Measurements from ENCODE around the gene SMG7.

SMG7 gene

DNA sequence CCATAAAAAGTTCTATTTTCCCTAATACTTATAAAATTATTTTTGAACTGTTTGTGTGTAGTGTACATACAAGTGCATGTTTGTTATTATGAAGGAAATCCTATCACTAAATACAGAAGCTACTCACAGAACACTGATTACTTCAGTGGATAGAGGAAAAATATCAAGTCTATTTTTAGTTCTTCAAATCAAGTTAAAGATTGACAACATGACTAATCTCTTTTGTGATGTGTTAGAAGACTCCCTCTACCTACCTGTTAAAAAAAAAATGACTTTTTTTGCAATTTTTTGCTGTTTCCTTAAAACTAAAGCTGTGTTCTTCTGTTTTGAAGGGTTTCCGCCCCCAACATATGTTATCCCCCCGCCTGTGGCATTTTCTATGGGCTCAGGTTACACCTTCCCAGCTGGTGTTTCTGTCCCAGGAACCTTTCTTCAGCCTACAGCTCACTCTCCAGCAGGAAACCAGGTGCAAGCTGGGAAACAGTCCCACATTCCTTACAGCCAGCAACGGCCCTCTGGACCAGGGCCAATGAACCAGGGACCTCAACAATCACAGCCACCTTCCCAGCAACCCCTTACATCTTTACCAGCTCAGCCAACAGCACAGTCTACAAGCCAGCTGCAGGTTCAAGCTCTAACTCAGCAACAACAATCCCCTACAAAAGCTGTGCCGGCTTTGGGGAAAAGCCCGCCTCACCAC, 72.4 kb downstream of the SMG7 start:
- Histone ChIP-seq H3K4me2 (ENCODE audit: low read length) (no peak overlapping the region), H3K79me2 (ENCODE audit: insufficient read depth, low read length) (no peaks in the 10 kb centered on the region), H3F3A (ENCODE audit: insufficient read depth, low read length) (no peaks in the 10 kb centered on the region; the same call in 1 of the 2 replicates), H3K4me3 (ENCODE audit: low read depth, low read length, poor library complexity, severe bottlenecking) (no peak overlapping the region), H3K9me3 (ENCODE audit: low read length) (no peaks in the 10 kb centered on the region), H3K9me2 (ENCODE audit: low read depth, low read length) (no peaks in the 10 kb centered on the region), H3K4me1 (ENCODE audit: insufficient read depth, low read length, severe bottlenecking) (peaks cover 8% of the 10 kb centered on the region), H3K27ac (ENCODE audit: low read depth, low read length, poor library complexity, severe bottlenecking) (no peak overlapping the region), H3K9ac (ENCODE audit: low read length) (no peak overlapping the region), H3K36me3 (ENCODE audit: insufficient read depth, low read length) (peaks cover 91% of the 10 kb centered on the region), H4K20me1 (ENCODE audit: insufficient read depth, low read length) (no peaks in the 10 kb centered on the region), H2AFZ (ENCODE audit: low read length) (no peak overlapping the region), H3K27me3 (ENCODE audit: insufficient read depth, low read length) (no peaks in the 10 kb centered on the region)
- TF ChIP-seq EZH2 (IDR thresholded peaks at IDR 0.05; ENCODE audit: borderline replicate concordance, low read length): no peak
- TF ChIP-seq, protein P1, sequence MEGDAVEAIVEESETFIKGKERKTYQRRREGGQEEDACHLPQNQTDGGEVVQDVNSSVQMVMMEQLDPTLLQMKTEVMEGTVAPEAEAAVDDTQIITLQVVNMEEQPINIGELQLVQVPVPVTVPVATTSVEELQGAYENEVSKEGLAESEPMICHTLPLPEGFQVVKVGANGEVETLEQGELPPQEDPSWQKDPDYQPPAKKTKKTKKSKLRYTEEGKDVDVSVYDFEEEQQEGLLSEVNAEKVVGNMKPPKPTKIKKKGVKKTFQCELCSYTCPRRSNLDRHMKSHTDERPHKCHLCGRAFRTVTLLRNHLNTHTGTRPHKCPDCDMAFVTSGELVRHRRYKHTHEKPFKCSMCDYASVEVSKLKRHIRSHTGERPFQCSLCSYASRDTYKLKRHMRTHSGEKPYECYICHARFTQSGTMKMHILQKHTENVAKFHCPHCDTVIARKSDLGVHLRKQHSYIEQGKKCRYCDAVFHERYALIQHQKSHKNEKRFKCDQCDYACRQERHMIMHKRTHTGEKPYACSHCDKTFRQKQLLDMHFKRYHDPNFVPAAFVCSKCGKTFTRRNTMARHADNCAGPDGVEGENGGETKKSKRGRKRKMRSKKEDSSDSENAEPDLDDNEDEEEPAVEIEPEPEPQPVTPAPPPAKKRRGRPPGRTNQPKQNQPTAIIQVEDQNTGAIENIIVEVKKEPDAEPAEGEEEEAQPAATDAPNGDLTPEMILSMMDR (IDR thresholded peaks at IDR 0.05; ENCODE audit: low read length): no peak

- H3K79me2 ChIP-seq (ENCODE audit: insufficient read depth, low read length): no peaks in the 10 kb centered on the region
- TF ChIP-seq EZH2 (IDR thresholded peaks at IDR 0.05; ENCODE audit: borderline replicate concordance, low read length): no peak
- TF ChIP-seq, protein P1 (IDR thresholded peaks at IDR 0.05; ENCODE audit: low read length): no peak
- no peak overlapping the region for H3K4me3 ChIP-seq (ENCODE audit: low read depth, low read length, poor library complexity, severe bottlenecking)
- no peak overlapping the region for H3K4me2 ChIP-seq (ENCODE audit: low read length)
- no peak overlapping the region for H2AFZ ChIP-seq (ENCODE audit: low read length)
- no peaks in the 10 kb centered on the region for H4K20me1 ChIP-seq (ENCODE audit: insufficient read depth, low read length)
- no peaks in the 10 kb centered on the region for H3K9me2 ChIP-seq (ENCODE audit: low read depth, low read length)
- H3K27me3 ChIP-seq (ENCODE audit: insufficient read depth, low read length): no peaks in the 10 kb centered on the region
- H3K27ac ChIP-seq (ENCODE audit: low read depth, low read length, poor library complexity, severe bottlenecking): no peak overlapping the region
- H3K36me3 ChIP-seq (ENCODE audit: insufficient read depth, low read length): peaks cover 94% of the 10 kb centered on the region
- no peaks in the 10 kb centered on the region for H3K9me3 ChIP-seq (ENCODE audit: low read length)
- H3K9ac ChIP-seq (ENCODE audit: low read length): no peak overlapping the region
- H3K4me1 ChIP-seq (ENCODE audit: insufficient read depth, low read length, severe bottlenecking): peaks cover 8% of the 10 kb centered on the region
- no peaks in the 10 kb centered on the region for H3F3A ChIP-seq (ENCODE audit: insufficient read depth, low read length)
These were observed 74.1 kb downstream of the SMG7 start for GRCh38 chr1:183546427-183546826.

- Histone ChIP-seq H3K79me2 (ENCODE audit: insufficient read depth, low read length) (no peaks in the 10 kb centered on the region), H3K4me1 (ENCODE audit: insufficient read depth, low read length, severe bottlenecking) (peaks cover 8% of the 10 kb centered on the region), H3K27me3 (ENCODE audit: insufficient read depth, low read length) (no peaks in the 10 kb centered on the region), H4K20me1 (ENCODE audit: insufficient read depth, low read length) (no peaks in the 10 kb centered on the region), H3K27ac (ENCODE audit: low read depth, low read length, poor library complexity, severe bottlenecking) (no peak overlapping the region), H3K9ac (ENCODE audit: low read length) (no peak overlapping the region), H3K9me3 (ENCODE audit: low read length) (no peaks in the 10 kb centered on the region), H3K4me2 (ENCODE audit: low read length) (no peak overlapping the region), H2AFZ (ENCODE audit: low read length) (no peak overlapping the region), H3K9me2 (ENCODE audit: low read depth, low read length) (no peaks in the 10 kb centered on the region), H3K4me3 (ENCODE audit: low read depth, low read length, poor library complexity, severe bottlenecking) (no peak overlapping the region), H3K36me3 (ENCODE audit: insufficient read depth, low read length) (peaks cover 98% of the 10 kb centered on the region), H3F3A (ENCODE audit: insufficient read depth, low read length) (no peaks in the 10 kb centered on the region)
- TF ChIP-seq, protein P1 (IDR thresholded peaks at IDR 0.05; ENCODE audit: low read length): no peak
- no peak for TF ChIP-seq EZH2 (IDR thresholded peaks at IDR 0.05; ENCODE audit: borderline replicate concordance, low read length)
These were observed 75.8 kb downstream of the SMG7 start for GRCh38 chr1:183548116-183548515.
